ENCODE measurements around the gene SUCLG2. TPM values are rescaled to one million over a fixed set of nuclear protein-coding genes. Genes with fewer than 3 reads are reported as not detected.
"Not testable (repeated sequence)": the region's sequence is repeated elsewhere in the genome, so short reads cannot be mapped to it uniquely, and the experiment has no call there.

SUCLG2 gene
- total RNA-seq, 1 experiment from 2014 or later: 45.5 TPM

GRCh38 chr3:67537203-67537602 lies 117.2 kb downstream of the SUCLG2 start:
- in situ Hi-C loops (cut with HindIII; ENCODE audit: low pct_unique_long_range_greater_than_20kb, low sequenced_read_pairs): not testable (repeated sequence)

DNA sequence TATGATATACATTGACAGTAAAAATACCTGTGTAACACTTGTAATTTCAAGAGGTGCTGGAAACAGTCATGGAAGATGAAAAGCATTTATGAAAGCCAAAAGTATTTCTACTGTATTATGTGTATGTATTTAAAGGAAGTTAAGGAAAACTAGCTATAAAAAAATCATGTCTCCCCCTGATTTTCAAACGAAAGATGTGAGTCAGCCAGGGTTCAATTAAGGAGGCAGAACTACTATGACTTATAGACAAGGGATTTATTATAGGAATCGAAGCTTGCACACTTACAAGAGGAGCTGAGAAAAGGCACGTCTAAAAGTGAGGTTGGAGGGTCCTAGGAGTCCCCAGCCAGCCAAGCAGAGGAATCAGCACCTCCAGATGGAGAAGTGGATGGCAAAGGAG lies 119.4 kb downstream of the SUCLG2 start:
- in situ Hi-C loops (cut with HindIII; ENCODE audit: low pct_unique_long_range_greater_than_20kb, low sequenced_read_pairs): no loop called here
- no peak for DNase-seq (ENCODE audit: low read depth)

More at GRCh38 chr3:67537203-67537602, 117.2 kb downstream of the SUCLG2 start:
- not testable (repeated sequence) for DNase-seq (ENCODE audit: low read depth)

GRCh38 chr3:67534594-67534993 lies 119.8 kb downstream of the SUCLG2 start:
- in situ Hi-C loops (cut with HindIII; ENCODE audit: low pct_unique_long_range_greater_than_20kb, low sequenced_read_pairs): no loop called here
- no peak for DNase-seq (ENCODE audit: low read depth)

- in situ Hi-C loops (cut with HindIII; ENCODE audit: low pct_unique_long_range_greater_than_20kb, low sequenced_read_pairs): no loop called here
- DNase-seq (ENCODE audit: low read depth): no peak
Measured at GRCh38 chr3:67531181-67532101, 123.0 kb downstream of the SUCLG2 start.

GRCh38 chr3:67529915-67530314 lies 124.5 kb downstream of the SUCLG2 start:
- DNase-seq (ENCODE audit: low read depth): no peak
- in situ Hi-C loops (cut with HindIII; ENCODE audit: low pct_unique_long_range_greater_than_20kb, low sequenced_read_pairs): no loop called here

GRCh38 chr3:67529337-67529736 lies 125.1 kb downstream of the SUCLG2 start:
- in situ Hi-C loops (cut with HindIII; ENCODE audit: low pct_unique_long_range_greater_than_20kb, low sequenced_read_pairs): no loop called here
- no peak for DNase-seq (ENCODE audit: low read depth)

- in situ Hi-C loops (cut with HindIII; ENCODE audit: low pct_unique_long_range_greater_than_20kb, low sequenced_read_pairs): no loop called here
- DNase-seq (ENCODE audit: low read depth): no peak
Measured at GRCh38 chr3:67526246-67526645, 128.2 kb downstream of the SUCLG2 start.

- in situ Hi-C loops (cut with HindIII; ENCODE audit: low pct_unique_long_range_greater_than_20kb, low sequenced_read_pairs): no loop called here
Measured at GRCh38 chr3:67524046-67524445, 130.4 kb downstream of the SUCLG2 start.

GRCh38 chr3:67522081-67522480 lies 132.3 kb downstream of the SUCLG2 start:
- in situ Hi-C loops (cut with HindIII; ENCODE audit: low pct_unique_long_range_greater_than_20kb, low sequenced_read_pairs): no loop called here
- no peak for DNase-seq (ENCODE audit: low read depth)

More at GRCh38 chr3:67524046-67524445, 130.4 kb downstream of the SUCLG2 start:
- no peak for DNase-seq (ENCODE audit: low read depth)

GRCh38 chr3:67521053-67521646 lies 133.3 kb downstream of the SUCLG2 start:
- DNase-seq (ENCODE audit: low read depth): no peak
- in situ Hi-C loops (cut with HindIII; ENCODE audit: low pct_unique_long_range_greater_than_20kb, low sequenced_read_pairs): no loop called here

DNA sequence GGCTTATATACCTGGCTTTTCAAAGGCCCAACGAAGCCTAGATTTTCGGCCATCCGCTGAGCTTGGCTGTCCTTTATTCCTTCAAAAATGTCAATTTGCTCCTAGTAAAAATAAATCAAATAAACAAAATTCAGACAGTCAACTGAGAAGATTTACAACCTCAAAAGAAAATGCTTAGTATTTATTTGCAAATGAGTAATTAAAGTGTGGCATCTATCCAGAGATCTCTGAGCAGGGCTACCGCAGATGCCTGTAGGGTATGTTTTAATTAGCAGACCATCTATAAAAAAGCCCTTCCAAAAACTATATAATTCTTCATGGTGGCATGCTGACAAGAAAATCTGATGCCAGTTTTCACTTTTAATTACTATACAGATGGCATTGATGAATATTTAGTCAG lies 136.2 kb downstream of the SUCLG2 start:
- in situ Hi-C loops (cut with HindIII; ENCODE audit: low pct_unique_long_range_greater_than_20kb, low sequenced_read_pairs): no loop called here
- DNase-seq (ENCODE audit: low read depth): no peak

- in situ Hi-C loops (cut with HindIII; ENCODE audit: low pct_unique_long_range_greater_than_20kb, low sequenced_read_pairs): no loop called here
Measured at GRCh38 chr3:67517781-67518180, 136.6 kb downstream of the SUCLG2 start.

DNA sequence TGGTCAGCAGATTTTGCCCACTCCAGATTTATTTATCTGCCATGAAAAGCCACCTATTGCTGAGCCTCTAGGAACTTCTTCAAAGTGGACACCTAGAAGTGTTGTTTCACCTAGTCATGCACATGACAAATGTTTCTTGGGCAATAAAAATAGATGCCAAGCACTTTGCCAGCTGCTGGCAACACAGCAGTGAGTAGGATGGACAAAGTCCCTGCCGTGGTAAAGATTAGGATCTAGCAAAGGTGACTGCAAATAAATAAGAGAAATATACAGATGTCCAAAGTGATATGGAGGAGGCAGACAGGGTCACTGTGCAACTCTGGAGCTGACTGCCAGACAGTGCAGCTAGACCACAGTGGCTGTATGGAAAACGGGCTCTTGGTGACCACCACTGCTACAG lies 137.9 kb downstream of the SUCLG2 start:
- DNase-seq (ENCODE audit: low read depth): no peak
- in situ Hi-C loops (cut with HindIII; ENCODE audit: low pct_unique_long_range_greater_than_20kb, low sequenced_read_pairs): no loop called here

More at GRCh38 chr3:67517781-67518180, 136.6 kb downstream of the SUCLG2 start:
- no peak for DNase-seq (ENCODE audit: low read depth)

GRCh38 chr3:67515778-67516177 lies 138.6 kb downstream of the SUCLG2 start:
- in situ Hi-C loops (cut with HindIII; ENCODE audit: low pct_unique_long_range_greater_than_20kb, low sequenced_read_pairs): no loop called here
- DNase-seq (ENCODE audit: low read depth): no peak

DNA sequence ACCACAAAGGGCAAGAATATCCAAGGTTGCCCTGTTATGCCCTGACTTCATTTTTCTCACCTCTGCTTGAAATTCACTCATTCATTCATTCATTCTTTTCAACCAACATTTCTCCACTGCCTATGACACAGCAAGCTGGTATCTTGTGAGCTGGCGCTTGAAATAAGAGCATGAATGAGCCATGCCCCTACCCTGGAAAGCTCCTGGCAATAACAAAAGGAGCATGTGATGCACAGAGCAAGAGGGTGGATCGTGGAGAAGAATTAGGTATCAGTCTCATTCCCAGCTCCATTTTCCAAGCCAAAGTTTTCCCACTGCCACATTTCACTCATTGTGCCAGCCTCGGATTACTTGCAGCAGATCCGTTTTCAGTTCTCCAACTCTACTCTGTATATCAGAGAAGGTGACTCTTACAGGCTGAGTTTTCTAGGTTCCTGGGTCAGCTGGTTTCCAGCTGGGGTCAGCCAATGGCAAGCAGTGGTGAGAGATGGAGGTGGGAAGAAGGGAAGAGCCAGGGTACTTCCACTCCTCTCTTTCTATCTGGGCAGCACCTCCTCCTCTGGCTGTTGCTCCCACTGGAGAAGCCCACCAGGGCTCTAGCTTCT lies 144.8 kb downstream of the SUCLG2 start:
- in situ Hi-C loops (cut with HindIII; ENCODE audit: low pct_unique_long_range_greater_than_20kb, low sequenced_read_pairs): no loop called here
- DNase-seq (ENCODE audit: low read depth): no peak

DNA sequence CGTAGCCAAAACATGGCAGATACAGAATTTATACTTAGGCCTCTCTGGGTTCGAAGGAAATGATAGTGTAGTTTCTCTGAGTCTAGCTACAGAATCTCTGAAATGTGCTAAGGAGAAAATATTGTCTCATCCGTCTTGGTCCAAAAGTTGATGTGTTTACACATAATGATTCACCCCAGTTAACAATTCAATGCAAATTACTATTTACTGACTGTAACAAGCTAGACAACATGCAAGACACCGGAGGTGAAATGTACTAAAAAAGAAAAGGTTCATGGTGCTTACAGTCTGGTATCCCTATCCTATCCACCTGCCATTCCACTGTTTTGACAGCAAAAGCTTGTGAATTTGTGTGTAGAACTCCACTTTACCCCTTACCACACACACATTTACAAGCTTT lies 146.8 kb downstream of the SUCLG2 start:
- no peak for DNase-seq (ENCODE audit: low read depth)
- in situ Hi-C loops (cut with HindIII; ENCODE audit: low pct_unique_long_range_greater_than_20kb, low sequenced_read_pairs): no loop called here

- in situ Hi-C loops (cut with HindIII; ENCODE audit: low pct_unique_long_range_greater_than_20kb, low sequenced_read_pairs): no loop called here
- DNase-seq (ENCODE audit: low read depth): no peak
Measured at GRCh38 chr3:67500709-67501108, 153.7 kb downstream of the SUCLG2 start.

GRCh38 chr3:67497746-67498145 lies 156.7 kb downstream of the SUCLG2 start:
- in situ Hi-C loops (cut with HindIII; ENCODE audit: low pct_unique_long_range_greater_than_20kb, low sequenced_read_pairs): no loop called here
- no peak for DNase-seq (ENCODE audit: low read depth)

GRCh38 chr3:67495751-67496150 lies 158.7 kb downstream of the SUCLG2 start:
- in situ Hi-C loops (cut with HindIII; ENCODE audit: low pct_unique_long_range_greater_than_20kb, low sequenced_read_pairs): no loop called here
- DNase-seq (ENCODE audit: low read depth): no peak
